Thoracic aorta (tissue), 2 donors: Measurements from ENCODE around the gene CADM2. TPM values are rescaled to one million over a fixed set of nuclear protein-coding genes. Genes with fewer than 3 reads are reported as not detected.

Source experiments
- ATAC-seq: fragments of 150-250 bp; one replicate; pipeline ENCODE4 v1.8.0; 2017; ENCODE audit warnings: low read depth; ENCODE audit not compliant: insufficient number of reproducible peaks, low FRiP score
- DNase-seq: peaks from one replicate; pipeline ENCODE4 v3.0.0-alpha.2; 2020; ENCODE audit warnings: low spot score
- H3K27ac ChIP-seq, 2 donors: fragments of 200-600 bp; sonication (generic); 1 replicate in 1 of 2; 2 replicates in 1 of 2; pipeline ENCODE4 v1.5.1; 2016; ENCODE audit warnings: mild to moderate bottlenecking in 2 of 2, moderate library complexity in 2 of 2
- H3K27me3 ChIP-seq: fragments of 200-600 bp; sonication (generic); replicated peaks from 2 replicates; pipeline ENCODE4 v1.6.0; 2016; ENCODE audit warnings: mild to moderate bottlenecking; ENCODE audit not compliant: insufficient read depth
- H3K36me3 ChIP-seq: fragments of 200-600 bp; sonication (generic); one replicate; pipeline ENCODE4 v1.5.1; 2016
- H3K4me1 ChIP-seq, 2 donors: fragments of 200-600 bp; sonication (generic); 1 replicate in 1 of 2; 2 replicates in 1 of 2; pipeline versions ENCODE4 v1.5.1 to v1.6.0; 2016; ENCODE audit warnings: low read depth in 2 of 2, mild to moderate bottlenecking in 1 of 2; ENCODE audit not compliant: control insufficient read depth in 1 of 2
- H3K4me3 ChIP-seq: fragments of 200-600 bp; sonication (generic); 2 replicates; pipeline ENCODE4 v1.5.1; 2016; ENCODE audit warnings: mild to moderate bottlenecking
- H3K9me3 ChIP-seq: fragments of 200-600 bp; sonication (generic); 2 replicates; pipeline ENCODE4 v1.5.1; 2016
- total RNA-seq, 2 donors: library from RNA; depleted of rRNA; stranded (reverse); fragments of >200 nt; gene quantifications; one replicate each; pipeline versions ENCODE4 v1.1.0 to v1.2.3, GENCODE V29; 2016
- TF ChIP-seq, protein P1 (sequence below): fragments of 200-600 bp; sonication (generic); IDR thresholded peaks from one replicate; pipeline ENCODE4 v1.5.1; 2019; ENCODE audit warnings: antibody characterized with exemption

The CADM2 gene
- total RNA-seq, 2 donors from 2014 or later, result 1.8 TPM; not detected in 1

GRCh38 chr3:85255949-85256348 lies 297.2 kb downstream of the CADM2 start:
- H3K9me3 ChIP-seq, result no peaks in the 10 kb centered on the region
- no peak for ATAC-seq
- H3K27me3 ChIP-seq, result no peaks in the 10 kb centered on the region
- H3K4me3 ChIP-seq, result no peak overlapping the region
- H3K36me3 ChIP-seq, result no peaks in the 10 kb centered on the region
- no peaks in the 10 kb centered on the region for H3K4me1 ChIP-seq
- TF ChIP-seq, protein P1, sequence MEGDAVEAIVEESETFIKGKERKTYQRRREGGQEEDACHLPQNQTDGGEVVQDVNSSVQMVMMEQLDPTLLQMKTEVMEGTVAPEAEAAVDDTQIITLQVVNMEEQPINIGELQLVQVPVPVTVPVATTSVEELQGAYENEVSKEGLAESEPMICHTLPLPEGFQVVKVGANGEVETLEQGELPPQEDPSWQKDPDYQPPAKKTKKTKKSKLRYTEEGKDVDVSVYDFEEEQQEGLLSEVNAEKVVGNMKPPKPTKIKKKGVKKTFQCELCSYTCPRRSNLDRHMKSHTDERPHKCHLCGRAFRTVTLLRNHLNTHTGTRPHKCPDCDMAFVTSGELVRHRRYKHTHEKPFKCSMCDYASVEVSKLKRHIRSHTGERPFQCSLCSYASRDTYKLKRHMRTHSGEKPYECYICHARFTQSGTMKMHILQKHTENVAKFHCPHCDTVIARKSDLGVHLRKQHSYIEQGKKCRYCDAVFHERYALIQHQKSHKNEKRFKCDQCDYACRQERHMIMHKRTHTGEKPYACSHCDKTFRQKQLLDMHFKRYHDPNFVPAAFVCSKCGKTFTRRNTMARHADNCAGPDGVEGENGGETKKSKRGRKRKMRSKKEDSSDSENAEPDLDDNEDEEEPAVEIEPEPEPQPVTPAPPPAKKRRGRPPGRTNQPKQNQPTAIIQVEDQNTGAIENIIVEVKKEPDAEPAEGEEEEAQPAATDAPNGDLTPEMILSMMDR, result no peak
- no peak for DNase-seq
- H3K27ac ChIP-seq, result no peak overlapping the region

DNA sequence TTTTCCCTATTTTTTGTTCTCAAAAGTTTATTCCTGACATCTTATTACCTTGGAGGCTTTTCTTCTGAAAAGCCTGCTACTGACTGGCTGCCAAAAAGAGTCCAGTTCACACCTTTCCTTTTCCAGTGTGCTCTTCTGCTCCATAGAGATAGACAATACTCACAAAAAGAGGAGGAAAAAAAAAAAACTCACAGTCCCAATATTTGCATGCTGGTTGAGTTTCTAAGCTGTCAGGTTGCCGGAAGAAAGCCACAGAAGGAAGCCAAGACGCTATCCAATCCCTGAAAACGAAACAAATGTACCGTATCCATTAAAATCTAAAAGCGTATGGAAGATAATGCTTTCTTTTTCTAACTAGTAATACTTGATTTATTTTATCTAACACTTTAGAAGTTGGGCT lies 299.5 kb downstream of the CADM2 start:
- Histone ChIP-seq H3K9me3 (no peaks in the 10 kb centered on the region), H3K4me1 (no peaks in the 10 kb centered on the region), H3K36me3 (no peaks in the 10 kb centered on the region), H3K4me3 (no peak overlapping the region), H3K27me3 (no peaks in the 10 kb centered on the region), H3K27ac (no peak overlapping the region)
- TF ChIP-seq, protein P1, result no peak
- DNase-seq (no peak), ATAC-seq (no peak)

DNA sequence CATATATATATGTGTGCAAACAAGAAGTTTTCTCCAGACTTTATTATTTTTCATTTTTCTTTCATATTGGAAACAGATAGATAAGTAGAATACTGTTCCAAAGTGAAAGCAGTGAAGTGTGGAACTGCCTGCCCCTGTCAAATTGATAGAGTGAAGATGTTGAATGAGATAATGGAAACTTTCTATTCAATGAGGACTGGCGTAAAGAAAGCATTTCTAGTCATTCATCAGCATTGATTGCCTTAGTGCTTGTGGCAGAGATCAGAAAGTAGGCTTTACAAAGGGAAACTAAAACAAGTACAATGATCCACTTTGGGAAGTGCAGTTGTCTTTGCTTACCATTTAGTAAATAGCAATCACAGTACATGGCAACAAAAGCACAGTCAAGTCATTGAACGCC lies 300.0 kb downstream of the CADM2 start:
- no peak overlapping the region for H3K4me3 ChIP-seq
- no peak overlapping the region for H3K27ac ChIP-seq
- H3K36me3 ChIP-seq, result no peaks in the 10 kb centered on the region
- H3K27me3 ChIP-seq, result no peaks in the 10 kb centered on the region
- no peaks in the 10 kb centered on the region for H3K4me1 ChIP-seq
- no peak for ATAC-seq
- TF ChIP-seq, protein P1, result no peak
- DNase-seq, result no peak
- no peaks in the 10 kb centered on the region for H3K9me3 ChIP-seq

DNA sequence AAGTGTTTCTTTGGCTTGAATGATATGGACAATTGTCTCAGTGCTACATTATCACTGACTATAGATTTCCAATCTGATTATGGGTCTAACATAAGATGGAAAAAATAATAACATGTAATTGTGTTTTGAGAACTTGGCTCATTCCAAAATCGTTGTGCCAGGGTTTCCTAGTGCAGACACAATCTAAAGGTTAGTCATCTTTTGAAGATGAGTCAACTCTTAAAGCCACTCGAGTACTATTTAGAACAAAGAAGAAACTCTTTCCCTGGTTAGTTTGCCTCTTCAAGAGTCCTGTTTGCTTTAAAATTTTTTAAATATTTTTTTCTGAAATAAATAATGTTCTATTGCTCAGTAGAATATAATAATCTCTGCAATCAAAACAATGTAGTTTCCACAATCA lies 301.0 kb downstream of the CADM2 start:
- Histone ChIP-seq H3K4me1 (no peaks in the 10 kb centered on the region), H3K9me3 (no peaks in the 10 kb centered on the region), H3K36me3 (no peaks in the 10 kb centered on the region), H3K4me3 (no peak overlapping the region), H3K27me3 (no peaks in the 10 kb centered on the region), H3K27ac (no peak overlapping the region)
- ATAC-seq, result no peak
- TF ChIP-seq, protein P1, result no peak
- no peak for DNase-seq

GRCh38 chr3:85264381-85264780 lies 305.6 kb downstream of the CADM2 start:
- no peaks in the 10 kb centered on the region for H3K4me1 ChIP-seq
- H3K9me3 ChIP-seq, result no peaks in the 10 kb centered on the region
- TF ChIP-seq, protein P1, result no peak
- H3K27ac ChIP-seq, result no peak overlapping the region
- H3K27me3 ChIP-seq, result no peaks in the 10 kb centered on the region
- H3K4me3 ChIP-seq, result no peak overlapping the region
- DNase-seq (no peak), ATAC-seq (no peak)
- H3K36me3 ChIP-seq, result no peaks in the 10 kb centered on the region
